Memory B cell (primary cell): ENCODE results near the gene CPNE2.

Source experiments
- ATAC-seq: fragments of 150-1000 bp; cut with Tn5 transposase; 2 replicates; pipeline ENCODE4 v1.10.0; 2021; ENCODE audit warnings: low read depth, mild to moderate bottlenecking, moderate library complexity
- DNase-seq, 2 donors: peaks; one replicate each; pipeline ENCODE4 v3.0.0; 2022; ENCODE audit warnings: low spot score in 2 of 2
- H3K27ac Mint-ChIP-seq: one replicate; pipeline ENCODE4 v1.8.0; 2022; ENCODE audit warnings: mild to moderate bottlenecking, moderate library complexity, mixed read lengths
- H3K27me3 Mint-ChIP-seq: one replicate; pipeline ENCODE4 v1.8.0; 2022; ENCODE audit warnings: mixed read lengths
- H3K36me3 Mint-ChIP-seq: one replicate; pipeline ENCODE4 v1.8.0; 2022; ENCODE audit warnings: mild to moderate bottlenecking, mixed read lengths
- H3K4me1 Mint-ChIP-seq: one replicate; pipeline ENCODE4 v1.8.0; 2022; ENCODE audit warnings: mixed read lengths
- H3K4me3 Mint-ChIP-seq: one replicate; pipeline ENCODE4 v1.8.0; 2022; ENCODE audit warnings: mild to moderate bottlenecking, moderate library complexity, mixed read lengths
- H3K9me3 Mint-ChIP-seq: one replicate; pipeline ENCODE4 v1.8.0; 2022; ENCODE audit warnings: mixed read lengths

CPNE2 gene

GRCh38 chr16:57091975-57092785 lies at the start of gene CPNE2:
Gene CPNE2, plus strand, starts transcription at chr16:57092583. Its CDS starts 18,160 bp downstream, at chr16:57110743.
- H3K4me3 Mint-ChIP-seq = peak within 1 kb of the TSS; percentile 86
- peaks cover 4% of the 10 kb centered on the region for H3K27me3 Mint-ChIP-seq
- H3K36me3 Mint-ChIP-seq = no peaks in the 10 kb centered on the region
- peak; percentile 50 for ATAC-seq
- H3K9me3 Mint-ChIP-seq = no peaks in the 10 kb centered on the region
- H3K4me1 Mint-ChIP-seq = peaks cover 6% of the 10 kb centered on the region
- peak in 1 of 2 donors; percentile 32 for DNase-seq
- H3K27ac Mint-ChIP-seq = peak within 1 kb of the TSS; percentile 50

GRCh38 chr16:57043248-57043647 lies 49.1 kb upstream of the CPNE2 start:
- H3K27me3 Mint-ChIP-seq = no peaks in the 10 kb centered on the region
- H3K36me3 Mint-ChIP-seq = peaks cover 30% of the 10 kb centered on the region
- peak overlapping the region; percentile 58 for H3K4me3 Mint-ChIP-seq
- no peak for DNase-seq
- no peak for ATAC-seq
- H3K9me3 Mint-ChIP-seq = peaks cover 4% of the 10 kb centered on the region
- H3K4me1 Mint-ChIP-seq = peaks cover 77% of the 10 kb centered on the region
- peak overlapping the region; percentile 96 for H3K27ac Mint-ChIP-seq

- no peaks in the 10 kb centered on the region for H3K27me3 Mint-ChIP-seq
- H3K9me3 Mint-ChIP-seq = peaks cover 4% of the 10 kb centered on the region
- H3K36me3 Mint-ChIP-seq = peaks cover 27% of the 10 kb centered on the region
- H3K4me3 Mint-ChIP-seq = peak overlapping the region; percentile 79
- H3K4me1 Mint-ChIP-seq = peaks cover 65% of the 10 kb centered on the region
- peak overlapping the region; percentile 96 for H3K27ac Mint-ChIP-seq
- DNase-seq = no peak
- no peak for ATAC-seq
Observed at GRCh38 chr16:57044931-57045693, 47.3 kb upstream of the CPNE2 start.

DNA sequence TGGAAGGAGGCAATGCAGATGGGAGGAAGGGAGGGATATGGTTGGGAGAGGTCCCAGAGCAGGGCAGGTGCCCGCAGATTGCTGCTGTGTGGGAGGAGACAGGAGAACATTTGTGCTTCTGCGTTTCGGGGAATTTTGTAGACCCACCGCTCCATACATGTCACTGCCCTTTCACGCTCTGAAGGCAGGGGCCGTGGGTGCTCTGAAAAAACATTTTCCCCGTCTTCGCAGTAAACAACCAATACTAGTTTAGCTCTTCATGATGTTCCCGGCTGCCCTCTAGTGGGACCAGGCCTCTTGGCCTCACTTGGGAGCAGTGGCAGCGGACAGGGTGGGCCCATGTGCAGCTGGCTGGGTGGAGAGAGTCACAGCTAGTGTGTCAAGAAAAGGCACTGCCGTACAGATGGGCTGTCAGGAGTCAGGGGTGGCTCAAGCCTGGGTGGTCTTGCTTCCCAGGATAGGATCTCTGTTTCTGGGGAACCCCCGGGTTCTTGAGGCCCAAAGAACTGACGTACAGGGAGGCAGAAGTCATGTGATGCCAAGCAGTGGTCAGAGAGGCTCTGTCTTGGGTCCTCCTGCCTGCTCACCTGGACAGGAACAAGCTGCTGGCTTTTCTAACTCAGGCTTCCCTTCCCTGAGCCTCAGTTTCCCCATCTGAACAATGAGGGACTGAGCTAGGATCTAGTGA lies 46.5 kb upstream of the CPNE2 start:
- ATAC-seq (peak; percentile 47), DNase-seq (peak; percentile 61 to 68)
- H3K9me3 Mint-ChIP-seq = peaks cover 4% of the 10 kb centered on the region
- H3K36me3 Mint-ChIP-seq = peaks cover 23% of the 10 kb centered on the region
- peak overlapping the region; percentile 96 for H3K27ac Mint-ChIP-seq
- H3K27me3 Mint-ChIP-seq = no peaks in the 10 kb centered on the region
- H3K4me1 Mint-ChIP-seq = peaks cover 61% of the 10 kb centered on the region
- peak overlapping the region; percentile 79 for H3K4me3 Mint-ChIP-seq

DNA sequence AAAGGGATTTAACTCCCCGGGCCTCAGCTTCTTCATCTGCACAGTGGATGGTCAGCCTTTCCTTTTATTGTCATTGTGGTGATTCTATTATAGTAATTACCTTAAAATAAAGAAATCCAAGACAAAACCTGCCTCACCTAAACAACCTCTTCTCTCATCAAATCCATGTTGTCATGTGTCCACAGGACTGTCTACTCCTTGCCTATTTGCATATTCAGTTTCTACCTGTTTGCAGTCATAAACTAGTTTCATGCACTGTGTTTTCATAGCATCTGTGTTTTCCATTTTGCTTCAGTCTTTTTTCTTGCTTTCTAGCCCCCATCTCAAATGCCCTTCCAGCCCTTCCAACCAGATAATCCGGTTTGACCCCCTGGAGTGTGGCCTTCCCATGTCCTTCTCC lies 44.3 kb upstream of the CPNE2 start:
- ATAC-seq (no peak), DNase-seq (no peak)
- peak overlapping the region; percentile 96 for H3K27ac Mint-ChIP-seq
- H3K9me3 Mint-ChIP-seq = no peaks in the 10 kb centered on the region
- H3K4me3 Mint-ChIP-seq = no peak overlapping the region
- peaks cover 44% of the 10 kb centered on the region for H3K4me1 Mint-ChIP-seq
- H3K27me3 Mint-ChIP-seq = no peaks in the 10 kb centered on the region
- peaks cover 28% of the 10 kb centered on the region for H3K36me3 Mint-ChIP-seq

DNA sequence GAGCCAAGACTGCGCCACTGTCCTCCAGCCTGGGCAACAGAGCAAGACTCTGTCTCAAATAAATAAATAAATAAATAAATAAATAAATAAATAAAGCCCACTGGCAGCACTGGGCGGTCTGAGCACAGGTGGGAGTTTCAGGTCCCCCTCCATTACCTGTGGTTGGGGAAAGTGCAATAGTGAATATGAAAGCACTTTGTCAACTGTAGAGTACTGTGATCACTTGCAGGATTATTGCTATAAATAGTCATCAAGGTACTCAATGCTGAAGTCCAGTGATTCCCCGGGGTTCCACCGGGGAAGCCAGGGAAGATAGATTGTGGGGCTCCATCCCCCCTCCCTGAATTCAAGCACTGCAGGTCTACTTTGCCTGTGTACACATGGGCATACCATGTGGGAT lies 42.7 kb upstream of the CPNE2 start:
- Mint-ChIP-seq H3K27ac (no peak overlapping the region), H3K9me3 (no peaks in the 10 kb centered on the region)
- DNase-seq = no peak

DNA sequence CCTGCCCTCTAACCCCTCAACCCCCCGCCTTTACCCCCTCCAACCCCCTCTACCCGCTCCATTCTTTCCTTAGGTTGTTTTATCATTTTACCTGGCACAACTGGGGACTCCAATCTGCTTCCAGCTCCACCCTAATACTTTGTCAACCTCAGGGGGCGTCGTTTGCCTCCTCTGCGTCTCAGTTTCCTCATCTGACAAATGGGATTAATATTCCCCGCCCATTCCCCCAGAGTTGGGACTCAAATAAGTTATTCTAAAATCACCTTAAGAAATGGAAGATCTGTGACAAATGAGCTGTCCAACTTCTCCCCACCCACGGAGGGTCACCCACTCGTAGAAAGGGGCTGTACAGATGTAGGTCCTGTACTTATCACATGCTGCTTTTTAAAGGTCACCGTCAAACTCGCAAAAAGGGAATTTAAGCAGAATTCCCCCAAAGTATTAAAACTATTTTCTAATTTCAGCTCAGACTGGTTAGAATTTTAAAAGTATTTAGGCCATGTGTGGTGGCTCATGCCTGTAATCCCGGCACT lies 40.6 kb upstream of the CPNE2 start:
- Mint-ChIP-seq H3K4me1 (peaks cover 19% of the 10 kb centered on the region), H3K27ac (peak overlapping the region; percentile 83), H3K36me3 (peaks cover 26% of the 10 kb centered on the region), H3K4me3 (no peak overlapping the region), H3K9me3 (no peaks in the 10 kb centered on the region), H3K27me3 (no peaks in the 10 kb centered on the region)
- DNase-seq (no peak), ATAC-seq (no peak)

More for the DNA sequence above, 42.7 kb upstream of the CPNE2 start:
- Mint-ChIP-seq H3K27me3 (no peaks in the 10 kb centered on the region), H3K36me3 (peaks cover 30% of the 10 kb centered on the region), H3K4me3 (no peak overlapping the region), H3K4me1 (peaks cover 35% of the 10 kb centered on the region)
- no peak for ATAC-seq

GRCh38 chr16:57053206-57053605 lies 39.2 kb upstream of the CPNE2 start:
- H3K27ac Mint-ChIP-seq = peak overlapping the region; percentile 66
- H3K4me3 Mint-ChIP-seq = no peak overlapping the region
- peaks cover 15% of the 10 kb centered on the region for H3K4me1 Mint-ChIP-seq
- no peaks in the 10 kb centered on the region for H3K9me3 Mint-ChIP-seq
- H3K36me3 Mint-ChIP-seq = peaks cover 27% of the 10 kb centered on the region
- DNase-seq = no peak
- no peaks in the 10 kb centered on the region for H3K27me3 Mint-ChIP-seq
- no peak for ATAC-seq

- ATAC-seq (no peak), DNase-seq (no peak)
- no peak overlapping the region for H3K4me3 Mint-ChIP-seq
- H3K9me3 Mint-ChIP-seq = no peaks in the 10 kb centered on the region
- H3K36me3 Mint-ChIP-seq = peaks cover 27% of the 10 kb centered on the region
- no peak overlapping the region for H3K27ac Mint-ChIP-seq
- H3K4me1 Mint-ChIP-seq = peaks cover 13% of the 10 kb centered on the region
- H3K27me3 Mint-ChIP-seq = no peaks in the 10 kb centered on the region
Observed at GRCh38 chr16:57054338-57054737, 38.0 kb upstream of the CPNE2 start.

DNA sequence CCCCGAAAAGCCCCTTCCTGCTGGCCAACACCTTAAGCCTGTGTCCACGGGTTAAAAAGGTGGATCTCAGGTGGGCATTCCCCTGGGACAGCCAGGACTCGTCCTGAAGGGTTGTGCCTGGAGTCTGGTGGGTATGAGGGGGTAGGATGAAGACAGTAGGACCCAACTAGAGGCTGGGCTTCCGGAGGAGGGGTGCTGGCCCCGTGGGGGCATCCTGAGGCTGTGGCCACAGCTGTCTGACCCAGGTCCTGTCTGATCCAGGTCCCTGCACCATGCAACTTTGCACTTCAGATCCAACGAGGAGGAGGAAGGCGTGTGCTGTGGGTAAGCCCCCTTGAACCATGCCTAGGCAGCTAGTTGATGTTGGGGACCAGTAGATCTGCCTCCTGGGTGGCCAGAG lies 37.6 kb upstream of the CPNE2 start:
- DNase-seq (no peak), ATAC-seq (no peak)
- Mint-ChIP-seq H3K27ac (peak overlapping the region; percentile 35), H3K4me1 (peaks cover 13% of the 10 kb centered on the region), H3K9me3 (no peaks in the 10 kb centered on the region), H3K4me3 (no peak overlapping the region), H3K27me3 (no peaks in the 10 kb centered on the region), H3K36me3 (peaks cover 30% of the 10 kb centered on the region)

DNA sequence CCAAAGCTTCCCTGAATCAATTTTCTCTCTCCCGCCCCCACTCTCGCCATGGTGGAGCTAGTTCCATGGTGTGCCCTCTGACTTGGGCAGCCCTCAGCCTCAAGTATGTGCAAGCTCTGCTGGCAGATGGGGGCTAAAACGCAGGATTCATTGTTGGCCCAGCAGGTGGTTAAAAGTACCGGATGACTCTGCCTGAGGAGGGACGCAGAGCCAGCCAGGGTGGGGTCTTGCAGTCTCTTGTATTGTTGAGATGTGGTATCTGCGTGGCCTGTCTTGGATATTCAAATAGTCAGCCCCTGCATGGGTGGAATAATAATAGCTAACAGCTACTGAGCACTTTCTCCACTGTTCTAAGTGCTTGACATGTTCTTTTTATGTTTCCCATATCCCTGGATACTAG lies 36.7 kb upstream of the CPNE2 start:
- Mint-ChIP-seq H3K4me3 (no peak overlapping the region), H3K4me1 (peaks cover 15% of the 10 kb centered on the region), H3K27ac (peak overlapping the region; percentile 35), H3K36me3 (peaks cover 36% of the 10 kb centered on the region), H3K9me3 (no peaks in the 10 kb centered on the region), H3K27me3 (no peaks in the 10 kb centered on the region)
- no peak for ATAC-seq
- no peak for DNase-seq

DNA sequence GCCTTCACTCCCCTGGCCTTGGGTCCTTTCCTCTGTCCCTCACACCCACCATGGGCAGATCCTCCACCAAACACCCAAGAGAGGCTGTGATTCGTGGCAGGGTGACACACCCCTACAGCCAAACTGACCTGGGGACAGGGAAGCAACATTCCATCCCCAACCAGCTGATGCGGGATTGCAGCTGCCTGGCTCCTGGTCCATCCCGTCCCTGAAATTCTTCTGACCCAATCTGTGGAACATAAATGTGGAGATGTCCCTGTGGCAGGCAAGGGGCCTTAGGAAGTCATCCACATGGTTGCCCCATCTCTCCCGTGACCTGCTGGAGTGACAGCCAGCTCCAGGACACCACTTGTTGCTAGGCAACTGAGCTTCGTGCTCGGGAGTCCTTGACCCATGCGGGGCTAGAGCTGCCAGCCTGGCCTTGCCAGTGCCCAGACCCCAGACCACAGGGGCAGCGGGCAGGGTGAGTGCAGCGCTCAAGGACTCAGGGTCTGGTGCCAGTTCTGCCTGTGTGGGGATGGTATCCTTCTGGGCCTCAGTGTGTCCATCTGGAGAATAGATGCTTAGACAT lies 34.0 kb upstream of the CPNE2 start:
- Mint-ChIP-seq H3K4me1 (peaks cover 10% of the 10 kb centered on the region), H3K9me3 (no peaks in the 10 kb centered on the region), H3K27ac (peak overlapping the region; percentile 6), H3K36me3 (peaks cover 38% of the 10 kb centered on the region), H3K27me3 (no peaks in the 10 kb centered on the region), H3K4me3 (no peak overlapping the region)
- DNase-seq (no peak), ATAC-seq (no peak)

DNA sequence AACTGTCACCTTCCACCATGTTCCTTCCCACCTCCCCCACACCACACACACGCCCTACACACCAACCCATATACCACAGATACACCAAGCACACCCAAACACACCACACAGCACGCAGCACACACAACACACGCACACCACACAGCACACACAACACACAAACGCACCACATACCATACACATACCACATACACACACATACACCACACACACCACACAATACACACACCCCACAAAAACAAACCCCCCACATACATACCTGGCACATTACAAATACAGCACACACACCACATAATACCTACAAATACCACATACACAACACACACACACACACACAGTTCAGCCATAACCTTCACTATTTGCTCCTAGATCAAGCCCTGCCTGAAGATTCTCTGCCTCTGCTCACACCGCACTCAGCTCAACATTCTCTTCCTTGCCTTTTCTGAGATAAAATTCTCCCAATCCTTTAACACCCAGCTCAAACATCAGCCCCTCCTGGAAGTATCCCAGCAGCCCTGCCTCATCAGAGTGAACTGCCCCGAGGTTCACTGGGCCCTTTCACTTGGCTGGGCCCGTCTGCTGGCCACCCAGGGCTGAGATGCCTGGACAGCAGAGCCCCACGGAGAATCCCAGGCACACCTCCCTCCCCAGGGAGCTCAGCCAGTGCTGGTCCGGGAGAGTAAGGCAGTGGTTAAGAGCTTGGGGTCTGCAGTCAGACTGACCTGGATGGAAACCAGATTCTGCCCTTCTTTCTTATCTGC lies 31.9 kb upstream of the CPNE2 start:
- Mint-ChIP-seq H3K27me3 (no peaks in the 10 kb centered on the region), H3K27ac (peak overlapping the region; percentile 45), H3K4me3 (no peak overlapping the region), H3K9me3 (no peaks in the 10 kb centered on the region), H3K36me3 (peaks cover 36% of the 10 kb centered on the region), H3K4me1 (peaks cover 7% of the 10 kb centered on the region)
- ATAC-seq = no peak
- DNase-seq = no peak
